Stomach (tissue), 4 donors: ENCODE measurements around the gene UGT2B7.

ENCODE experiments used
- CTCF ChIP-seq, 7 experiments: fragments of 450-650 bp in 4 of 7; fragments of 200-600 bp in 3 of 7; sonication (generic) in 3 of 7; IDR thresholded peaks; one replicate each; pipeline ENCODE4 v1.5.1; 2016 to 2019; ENCODE audit warnings: antibody characterized with exemption in 7 of 7, control low read depth in 2 of 7, mild to moderate bottlenecking in 1 of 7
- POLR2A ChIP-seq, 4 donors: fragments of 450-650 bp; IDR thresholded peaks; one replicate each; pipeline ENCODE4 v1.6.1; 2016; ENCODE audit warnings: antibody characterized with exemption in 4 of 4, control low read depth in 2 of 4, mild to moderate bottlenecking in 1 of 4, moderate library complexity in 1 of 4

GRCh38 chr4:69056150-69056549 lies 40.1 kb upstream of the UGT2B7 start:
- TF ChIP-seq POLR2A (IDR thresholded peaks at IDR 0.05) = no peak
- TF ChIP-seq CTCF (IDR thresholded peaks at IDR 0.05) = no peak
